Measurements from ENCODE around the gene ARRB2. TPM values are rescaled to one million over a fixed set of nuclear protein-coding genes. Genes with fewer than 3 reads are reported as not detected.
"Not testable (repeated sequence)": the region's sequence is repeated elsewhere in the genome, so short reads cannot be mapped to it uniquely, and the experiment has no call there.

Gene ARRB2
- total RNA-seq, 1 donor from 2014 or later: 3.1 TPM

DNA sequence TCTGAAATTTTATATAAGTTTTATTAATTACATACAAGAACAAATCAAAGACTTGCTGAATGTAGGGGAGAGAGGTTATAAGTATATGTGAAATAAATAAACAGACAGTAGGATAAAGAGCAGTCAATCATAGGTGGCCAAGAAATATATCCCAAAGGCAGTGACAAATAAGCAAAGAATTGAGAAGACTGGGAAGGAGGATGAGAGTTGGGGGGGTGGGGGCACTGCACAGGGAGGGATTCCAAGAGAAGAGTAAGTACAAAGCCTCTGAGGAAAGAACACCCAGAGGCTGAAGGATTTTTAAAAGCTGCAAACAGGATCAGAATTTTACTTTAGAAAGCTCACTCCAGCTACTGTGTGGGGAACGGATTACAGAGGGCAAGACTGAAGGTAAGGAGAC lies 9.3 kb upstream of the ARRB2 start:
- DNase-seq (ENCODE audit: low spot score): no peak

DNA sequence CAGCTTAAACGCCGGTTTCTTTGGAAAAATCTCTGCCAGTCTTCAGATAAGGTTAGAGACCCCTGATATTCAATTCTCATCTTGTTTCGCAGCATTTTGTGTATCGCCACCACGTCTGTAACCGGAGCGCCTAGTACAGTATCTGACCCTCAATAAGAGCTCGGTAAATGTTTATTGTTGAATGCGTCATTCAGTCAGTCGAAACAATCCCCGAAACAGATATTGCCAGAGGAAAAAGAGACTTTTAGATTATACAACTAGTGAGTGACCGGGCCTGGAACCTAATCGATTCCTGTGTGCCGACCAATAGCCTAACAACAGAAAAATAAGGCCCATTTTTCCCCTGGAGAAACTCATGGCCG lies 7.1 kb upstream of the ARRB2 start:
- no peak for DNase-seq (ENCODE audit: low spot score)

DNA sequence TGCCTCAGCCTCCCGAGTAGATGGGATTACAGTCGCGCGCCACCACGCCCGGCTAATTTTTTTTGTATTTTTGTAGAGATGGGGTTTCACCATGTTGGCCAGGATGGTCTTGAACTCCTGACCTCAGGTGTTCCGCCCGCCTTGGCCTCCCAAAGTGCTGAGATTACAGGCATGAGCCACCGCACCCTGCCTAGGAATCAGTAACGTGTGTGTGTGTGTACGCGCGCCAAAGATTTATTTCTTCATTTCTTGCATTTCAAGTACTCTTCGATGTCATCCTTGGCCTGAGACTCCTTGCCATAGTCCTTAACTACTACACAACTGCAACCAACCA lies 5.9 kb upstream of the ARRB2 start:
- not testable (repeated sequence) for DNase-seq (ENCODE audit: low spot score)

DNA sequence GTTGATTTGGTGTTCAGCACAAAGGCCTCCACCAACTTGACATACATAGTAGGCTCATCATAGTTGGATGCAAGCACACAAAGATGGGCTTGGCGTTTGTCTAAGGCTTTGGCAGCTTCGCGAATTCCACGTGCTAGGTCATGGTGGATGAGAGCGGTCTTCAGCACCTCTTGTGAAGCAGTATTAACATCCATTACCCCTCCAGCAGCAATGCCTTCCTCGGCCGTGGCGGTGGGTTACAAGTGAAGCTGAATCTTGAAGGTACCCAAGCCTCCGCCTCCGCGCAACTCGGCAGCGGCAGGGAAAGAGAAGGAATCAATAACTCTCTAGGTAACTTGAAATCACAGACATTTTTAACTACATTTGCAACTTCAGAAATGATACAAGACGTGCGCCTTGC lies 5.4 kb upstream of the ARRB2 start:
- DNase-seq (ENCODE audit: low spot score): no peak

DNA sequence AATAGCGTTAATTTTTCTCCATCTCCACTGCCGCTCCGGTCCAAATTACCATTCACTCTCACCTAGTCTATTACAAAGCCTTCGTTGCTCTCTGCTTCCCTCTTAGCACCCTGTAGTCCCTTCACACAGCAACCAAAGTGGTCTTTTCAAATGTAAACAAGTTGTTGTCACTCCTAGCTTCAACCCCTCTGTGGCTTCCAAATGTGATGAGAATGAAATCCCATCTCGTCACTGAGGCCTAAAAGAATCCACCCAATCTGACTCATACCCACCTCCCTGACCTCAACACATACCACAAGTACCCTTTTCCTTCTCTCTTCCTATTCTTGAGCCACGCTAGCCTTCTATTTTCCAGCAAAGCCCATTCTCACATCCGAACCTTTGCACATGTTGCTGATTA lies 4.3 kb upstream of the ARRB2 start:
- no peak for DNase-seq (ENCODE audit: low spot score)

DNA sequence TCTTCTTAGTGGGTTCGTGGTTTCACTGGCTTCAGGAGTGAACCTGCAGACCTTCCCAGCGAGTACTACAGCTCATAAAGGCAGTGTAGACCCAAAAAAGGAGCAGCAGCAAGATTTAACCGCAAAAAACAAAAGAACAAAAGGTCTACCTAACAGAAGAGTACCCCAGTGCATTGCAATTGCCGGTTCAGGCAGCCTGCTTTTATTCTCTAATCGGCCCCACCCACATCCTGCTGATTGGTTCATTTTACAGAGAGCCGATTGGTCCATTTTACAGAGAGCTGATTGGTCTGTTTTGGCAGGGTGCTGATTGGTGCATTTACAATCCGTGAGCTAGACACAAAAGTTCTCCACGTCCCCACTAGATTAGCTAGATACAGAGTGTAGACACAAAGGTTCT lies 2.0 kb upstream of the ARRB2 start:
- no peak for DNase-seq (ENCODE audit: low spot score)

DNA sequence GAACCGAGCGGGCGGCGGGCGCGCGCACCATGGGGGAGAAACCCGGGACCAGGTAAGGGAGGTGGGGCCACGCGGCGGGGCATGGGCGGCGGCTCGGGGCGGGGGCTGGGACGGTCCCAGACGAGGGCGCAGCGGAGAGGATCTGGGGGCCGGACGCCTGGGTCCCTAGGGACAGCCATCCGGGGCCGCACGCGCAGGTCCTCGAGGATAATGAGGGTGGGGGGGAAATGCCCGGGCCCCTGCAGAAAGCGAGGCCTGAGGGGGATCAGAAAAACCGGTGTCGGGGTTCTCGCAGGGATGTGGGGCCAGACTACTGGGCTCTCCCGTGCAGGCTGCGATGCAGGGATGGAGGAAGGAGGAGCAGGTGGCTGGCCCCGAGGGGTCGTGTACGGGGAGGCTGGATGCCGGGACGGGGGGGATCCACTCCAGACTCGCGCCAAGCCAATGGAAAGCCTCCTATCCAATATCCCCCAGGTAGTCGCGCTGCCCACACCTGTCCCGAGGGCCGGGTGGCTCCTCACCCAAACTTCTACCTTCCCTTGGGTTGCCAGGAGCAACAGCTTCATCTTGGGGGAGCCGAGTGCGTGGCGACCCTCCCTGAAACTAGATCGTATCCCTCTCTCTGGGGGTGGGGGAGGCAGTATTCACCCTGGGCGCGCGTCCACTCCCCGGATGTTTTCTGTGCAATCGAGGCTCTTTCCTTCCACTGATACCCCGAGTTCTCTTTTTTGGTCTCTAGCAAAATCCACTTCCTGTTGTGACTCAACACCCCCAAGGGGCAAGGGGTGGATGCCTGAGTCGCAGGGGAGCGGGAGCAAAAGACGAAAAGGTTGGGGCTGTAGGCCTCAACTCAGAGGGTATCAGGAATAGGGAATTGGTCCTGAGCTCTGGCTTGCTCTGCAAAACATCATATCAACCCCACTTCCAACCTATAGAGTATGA lies 532 bp downstream of the ARRB2 start:
- DNase-seq (ENCODE audit: low spot score): no peak

DNA sequence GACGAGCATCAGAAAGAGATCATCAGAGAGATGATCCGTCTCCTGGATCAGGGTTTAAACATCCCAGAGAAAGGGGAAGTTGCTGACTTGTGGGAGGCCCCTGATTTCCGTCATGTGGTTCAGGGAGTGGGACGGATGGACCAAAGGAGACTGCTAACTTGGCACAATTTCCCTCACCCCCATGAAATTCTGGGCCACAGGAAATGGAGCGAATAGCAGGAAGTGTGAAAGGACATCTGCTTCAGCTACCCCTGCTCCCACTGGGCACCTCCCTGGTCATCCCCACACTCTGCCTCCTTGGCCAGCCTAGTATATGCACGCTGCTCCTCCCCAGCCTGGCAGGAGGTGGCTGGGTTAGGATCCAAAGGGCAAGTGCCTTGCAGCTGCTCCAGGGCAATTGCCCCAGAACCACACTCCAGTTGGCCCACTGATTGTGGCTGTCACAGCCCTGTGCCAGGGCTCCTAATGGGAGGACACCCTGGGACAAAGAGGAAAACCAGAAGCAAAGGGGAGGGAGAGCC lies 1.3 kb downstream of the ARRB2 start:
- DNase-seq (ENCODE audit: low spot score): peak; percentile 62

DNA sequence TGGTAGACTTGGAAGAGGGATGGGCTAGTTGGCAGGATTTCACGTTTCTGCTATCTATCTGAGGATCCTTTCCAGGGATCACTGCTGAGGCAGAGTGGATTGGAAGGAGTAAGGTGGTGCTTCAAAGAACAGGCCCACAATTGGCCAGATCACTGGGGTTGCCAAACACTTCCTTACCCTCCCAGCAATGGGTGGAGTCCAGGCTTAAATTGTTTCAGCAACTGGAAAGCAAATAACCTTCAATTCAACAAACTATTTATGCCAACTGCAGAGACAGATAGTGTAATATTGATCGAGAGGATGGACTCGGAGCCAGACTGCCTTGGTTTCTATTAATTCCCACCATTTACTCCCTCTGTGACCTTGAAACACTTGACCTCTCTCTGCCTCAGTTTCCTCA lies 2.1 kb downstream of the ARRB2 start:
- no peak for DNase-seq (ENCODE audit: low spot score)

DNA sequence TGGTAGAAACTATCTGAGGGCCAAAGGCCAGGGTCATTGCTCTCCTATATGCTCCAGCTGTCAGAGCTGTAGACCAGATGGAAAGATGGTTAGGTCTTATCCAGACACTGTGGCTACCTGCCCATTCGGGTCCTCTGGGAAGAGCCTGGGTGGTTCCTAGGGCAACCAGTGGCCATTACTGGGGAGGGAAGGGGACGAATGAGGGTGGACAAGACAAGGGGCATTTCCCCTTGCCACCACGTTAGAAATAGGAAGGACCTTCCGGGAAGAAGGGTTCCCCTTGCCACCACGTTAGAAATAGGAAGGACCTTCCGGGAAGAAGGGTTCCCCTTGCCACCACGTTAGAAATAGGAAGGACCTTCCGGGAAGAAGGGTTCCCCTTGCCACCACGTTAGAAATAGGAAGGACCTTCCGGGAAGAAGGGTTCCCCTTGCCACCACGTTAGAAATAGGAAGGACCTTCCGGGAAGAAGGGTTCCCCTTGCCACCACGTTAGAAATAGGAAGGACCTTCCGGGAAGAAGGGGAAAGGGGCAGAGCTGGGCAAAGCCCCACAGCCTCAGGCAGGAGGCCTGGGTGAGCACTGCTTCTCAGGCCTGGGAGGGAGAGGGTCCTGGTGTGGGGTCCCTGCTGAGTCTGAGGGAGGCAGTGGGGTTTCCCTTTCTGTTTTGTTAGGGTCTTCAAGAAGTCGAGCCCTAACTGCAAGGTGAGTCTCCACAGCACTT lies 4.1 kb downstream of the ARRB2 start:
- DNase-seq (ENCODE audit: low spot score): not testable (repeated sequence)

DNA sequence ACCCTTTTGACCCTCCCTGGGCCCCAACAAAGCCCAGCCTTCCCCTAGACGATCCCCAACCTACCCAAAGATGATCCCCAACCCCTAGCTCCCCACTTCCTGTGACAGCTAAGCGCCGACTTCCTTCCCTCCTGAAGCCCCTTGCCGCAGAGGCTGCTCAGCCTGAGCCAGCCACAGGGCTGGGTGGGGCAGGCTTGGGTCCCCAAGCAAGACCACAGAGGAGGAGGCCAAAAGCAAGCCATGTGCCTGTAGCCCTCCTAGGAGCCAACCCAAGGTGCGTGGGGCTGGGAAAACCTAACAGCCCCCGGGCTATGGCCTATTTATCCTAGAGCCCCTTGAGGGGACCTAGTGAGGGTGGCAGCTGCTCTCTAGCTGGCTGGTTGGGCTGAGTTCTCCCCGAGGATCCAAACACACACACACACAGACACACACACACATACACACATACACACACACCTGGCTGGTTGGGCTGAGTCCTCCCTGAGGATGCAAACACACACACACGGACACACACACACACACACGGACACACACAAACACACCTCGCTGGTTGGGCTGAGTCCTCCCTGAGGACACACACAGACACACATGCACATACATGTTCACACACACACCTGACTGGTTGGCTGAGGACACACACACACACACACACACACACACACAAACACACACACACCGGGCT lies 4.8 kb downstream of the ARRB2 start:
- DNase-seq (ENCODE audit: low spot score): no peak

DNA sequence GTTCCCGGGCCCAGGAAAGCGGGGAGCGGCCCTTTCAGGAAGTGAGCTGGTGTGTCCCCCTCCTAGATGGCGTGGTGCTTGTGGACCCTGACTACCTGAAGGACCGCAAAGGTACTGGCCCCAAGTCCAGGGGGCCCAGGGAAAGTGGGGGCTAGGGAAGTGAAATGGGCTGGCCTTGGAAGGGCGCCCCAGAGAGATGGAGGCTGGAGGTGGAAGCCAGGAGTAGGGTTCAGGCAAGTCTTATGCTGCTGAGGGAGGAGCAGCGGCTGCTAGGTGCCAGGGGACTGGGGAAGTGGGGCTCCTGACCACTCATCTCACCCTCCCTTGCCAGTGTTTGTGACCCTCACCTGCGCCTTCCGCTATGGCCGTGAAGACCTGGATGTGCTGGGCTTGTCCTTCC lies 5.6 kb downstream of the ARRB2 start:
- no peak for DNase-seq (ENCODE audit: low spot score)

DNA sequence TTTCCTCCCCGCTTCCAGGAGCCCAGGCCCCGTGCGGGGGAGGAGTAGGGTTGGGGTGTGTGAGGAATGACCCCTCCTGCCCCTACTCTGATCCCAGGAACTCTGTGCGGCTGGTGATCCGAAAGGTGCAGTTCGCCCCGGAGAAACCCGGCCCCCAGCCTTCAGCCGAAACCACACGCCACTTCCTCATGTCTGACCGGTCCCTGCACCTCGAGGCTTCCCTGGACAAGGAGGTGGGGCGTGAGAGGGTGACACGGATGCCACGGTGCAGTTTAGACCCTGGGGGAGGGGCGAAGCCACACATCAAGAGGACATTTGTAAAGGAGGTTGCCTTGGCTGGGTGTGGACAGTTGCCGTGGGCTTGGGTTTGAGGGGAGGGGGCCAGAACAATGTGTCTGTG lies 7.4 kb downstream of the ARRB2 start:
- DNase-seq (ENCODE audit: low spot score): no peak

DNA sequence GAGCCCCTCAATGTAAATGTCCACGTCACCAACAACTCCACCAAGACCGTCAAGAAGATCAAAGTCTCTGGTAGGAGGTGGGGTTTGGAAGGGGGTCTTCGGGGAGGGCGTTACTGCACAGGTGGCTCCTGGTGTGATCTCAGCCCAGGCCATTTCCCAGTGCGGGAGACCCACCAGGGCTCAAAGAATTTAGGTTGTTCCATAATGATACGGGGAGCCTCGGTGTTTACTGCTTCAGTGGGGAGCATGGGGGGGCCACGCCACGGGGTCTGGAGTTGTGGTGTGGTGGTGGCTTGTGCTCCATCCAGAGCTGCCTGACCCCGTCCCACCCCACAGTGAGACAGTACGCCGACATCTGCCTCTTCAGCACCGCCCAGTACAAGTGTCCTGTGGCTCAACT lies 7.8 kb downstream of the ARRB2 start:
- DNase-seq (ENCODE audit: low spot score): no peak

DNA sequence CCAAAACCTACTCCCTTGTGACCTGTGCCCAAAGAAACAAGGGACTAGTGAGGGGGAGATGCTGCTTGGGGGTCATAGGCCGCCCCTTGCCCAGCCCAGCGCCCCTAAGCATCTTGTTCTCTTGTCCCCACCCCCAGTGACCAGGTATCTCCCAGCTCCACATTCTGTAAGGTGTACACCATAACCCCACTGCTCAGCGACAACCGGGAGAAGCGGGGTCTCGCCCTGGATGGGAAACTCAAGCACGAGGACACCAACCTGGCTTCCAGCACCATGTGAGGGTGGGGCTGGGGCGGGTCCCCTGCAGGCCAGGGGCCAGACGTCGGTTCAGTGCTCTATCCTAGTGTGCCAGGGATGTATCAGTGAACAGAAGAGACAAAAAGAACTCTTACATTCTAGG lies 8.7 kb downstream of the ARRB2 start:
- no peak for DNase-seq (ENCODE audit: low spot score)

DNA sequence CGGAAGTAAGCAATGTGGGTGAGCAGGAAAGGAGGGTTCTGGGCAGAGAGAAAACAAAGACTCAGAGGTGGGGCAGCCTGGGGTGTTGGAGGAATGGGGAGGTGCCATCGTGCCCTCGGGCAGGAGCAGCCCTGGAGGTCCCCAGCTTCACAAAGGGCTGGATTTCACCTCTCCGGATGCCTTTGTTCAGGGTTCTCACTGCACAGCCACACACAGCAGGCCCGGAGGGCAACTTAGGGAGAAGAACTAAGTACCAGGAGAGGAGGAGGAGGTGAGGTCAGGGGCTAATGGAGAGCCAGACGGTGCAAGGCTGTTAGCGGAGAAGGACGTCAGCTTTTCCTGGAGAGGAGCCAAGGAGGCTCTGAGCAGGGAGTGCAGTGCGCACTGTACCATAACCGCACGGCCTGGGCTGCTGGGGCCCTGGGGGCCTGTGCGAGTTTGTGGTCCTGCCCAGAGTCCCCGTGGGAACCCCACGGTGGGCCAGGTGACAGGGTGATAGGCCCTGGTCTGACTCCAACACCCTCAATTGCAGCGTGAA lies 9.3 kb downstream of the ARRB2 start:
- no peak for DNase-seq (ENCODE audit: low spot score)

DNA sequence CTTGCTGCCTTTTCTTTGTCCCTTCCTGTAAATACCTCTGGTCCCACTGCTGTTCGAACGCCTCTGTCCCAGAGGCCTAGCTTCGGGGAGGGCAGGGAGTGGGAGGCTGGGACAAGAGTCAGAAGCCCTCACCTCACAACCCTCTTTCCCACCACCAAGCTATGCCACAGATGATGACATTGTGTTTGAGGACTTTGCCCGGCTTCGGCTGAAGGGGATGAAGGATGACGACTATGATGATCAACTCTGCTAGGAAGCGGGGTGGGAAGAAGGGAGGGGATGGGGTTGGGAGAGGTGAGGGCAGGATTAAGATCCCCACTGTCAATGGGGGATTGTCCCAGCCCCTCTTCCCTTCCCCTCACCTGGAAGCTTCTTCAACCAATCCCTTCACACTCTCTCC lies 10.4 kb downstream of the ARRB2 start:
- DNase-seq (ENCODE audit: low spot score): no peak

DNA sequence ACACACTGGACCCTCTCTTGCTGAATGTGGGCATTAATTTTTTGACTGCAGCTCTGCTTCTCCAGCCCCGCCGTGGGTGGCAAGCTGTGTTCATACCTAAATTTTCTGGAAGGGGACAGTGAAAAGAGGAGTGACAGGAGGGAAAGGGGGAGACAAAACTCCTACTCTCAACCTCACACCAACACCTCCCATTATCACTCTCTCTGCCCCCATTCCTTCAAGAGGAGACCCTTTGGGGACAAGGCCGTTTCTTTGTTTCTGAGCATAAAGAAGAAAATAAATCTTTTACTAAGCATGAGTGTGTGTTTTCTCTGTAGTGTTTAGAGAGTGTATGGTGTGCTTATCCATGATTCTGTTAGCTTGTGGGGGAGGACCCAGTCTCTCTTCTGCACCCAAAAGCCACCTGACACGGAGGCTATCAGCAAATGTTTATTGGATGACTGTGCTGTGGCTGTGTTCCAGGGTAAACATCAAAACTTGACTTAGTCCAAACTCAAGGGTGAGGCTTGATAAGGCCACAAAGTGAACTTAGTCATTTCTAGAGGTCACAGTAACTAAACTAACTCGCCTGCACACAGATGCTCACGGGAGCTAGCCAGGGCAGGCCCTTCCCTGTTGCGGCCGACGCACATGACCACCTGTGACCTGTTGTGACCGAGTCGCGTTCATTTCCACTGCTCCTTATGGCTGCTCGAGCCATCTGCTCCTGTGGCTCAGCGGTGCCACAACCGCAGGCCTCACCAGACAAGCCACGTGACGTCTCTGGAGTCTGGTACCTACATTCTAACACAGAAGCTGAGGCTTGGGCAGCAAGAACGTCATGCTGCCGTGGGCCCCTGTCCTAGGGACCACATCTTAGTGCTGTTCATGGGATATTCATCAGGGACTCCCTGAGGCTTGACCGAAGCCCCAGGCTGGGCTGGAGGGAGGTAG lies 11.0 kb downstream of the ARRB2 start:
- DNase-seq (ENCODE audit: low spot score): no peak

DNA sequence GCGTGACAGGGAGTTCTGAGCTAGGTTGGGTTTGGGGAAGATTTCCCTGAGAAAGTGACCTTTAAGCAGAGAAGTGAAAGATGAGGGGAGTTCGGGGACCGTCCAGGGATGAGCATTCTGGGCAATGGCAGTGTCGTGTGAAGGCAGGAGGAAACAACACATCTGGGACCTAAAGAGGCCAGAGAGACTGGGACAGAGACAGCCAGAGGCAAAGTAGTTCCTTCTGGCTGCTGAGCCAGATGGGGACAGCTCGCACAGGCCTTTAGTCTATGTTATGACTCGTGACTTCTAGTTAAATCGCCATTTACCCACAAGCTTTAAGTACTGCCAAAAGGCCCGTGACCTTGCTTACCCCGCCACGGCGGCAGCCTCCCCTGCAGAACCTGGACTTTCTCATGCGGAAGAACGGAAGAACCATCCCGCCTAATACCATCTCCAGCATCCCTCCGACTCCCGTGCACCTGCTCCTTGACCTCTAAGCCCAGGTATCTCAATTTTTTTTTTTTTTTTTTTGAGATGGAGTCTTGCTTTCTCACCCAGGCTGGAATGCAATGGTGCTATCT lies 12.3 kb downstream of the ARRB2 start:
- DNase-seq (ENCODE audit: low spot score): no peak

DNA sequence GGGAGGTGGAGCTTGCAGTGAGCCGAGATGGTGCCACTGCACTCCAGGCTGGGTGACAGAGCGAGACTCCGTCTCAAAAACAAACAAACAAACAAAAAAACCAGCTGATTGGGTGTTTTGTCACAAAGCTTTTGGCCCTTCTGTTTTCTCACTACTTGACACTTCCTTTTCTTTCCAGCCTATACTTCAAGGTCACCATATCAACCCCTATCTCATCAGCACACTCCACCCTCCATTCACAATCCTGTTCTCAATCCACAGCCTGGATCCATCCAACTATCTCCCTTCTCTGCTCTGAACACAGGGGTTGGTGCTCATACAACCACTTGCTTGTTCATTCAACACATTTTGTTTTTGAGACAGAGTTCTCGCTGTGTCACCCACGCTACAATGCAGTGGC lies 14.2 kb downstream of the ARRB2 start:
- DNase-seq (ENCODE audit: low spot score): no peak
